Pancreas (tissue), 10 donors: Measurements from ENCODE around the gene TSPAN15. TPM values are rescaled to one million over a fixed set of nuclear protein-coding genes. Genes with fewer than 3 reads are reported as not detected.
A peak's percentile ranks its signal among the peaks of the same experiment; 100 is the strongest.

ENCODE experiments used
- ATAC-seq, 4 donors: fragments of 200-7000 bp; cut with Tn5 transposase; one replicate each; pipeline versions ENCODE4 v1.8.0 to v1.9.1; 2020; ENCODE audit warnings: mild to moderate bottlenecking in 4 of 4, moderate library complexity in 4 of 4
- DNase-seq, 6 donors: peaks; one replicate each; pipeline ENCODE4 v3.0.0-alpha.2; 2020
- FAIRE-seq: peaks from 2 replicates; lab custom pipeline; 2012; peaks lifted over from hg19 to GRCh38; lab: Jason Lieb, UNC
- H3K27ac ChIP-seq, 4 donors: fragments of 200-600 bp; sonication (generic); 1 replicate in 3 of 4; 2 replicates in 1 of 4; pipeline versions ENCODE4 v1.5.0 to v1.8.0; 2020
- H3K27me3 ChIP-seq, 4 donors: fragments of 200-600 bp; one replicate each; pipeline ENCODE4 v1.8.0; 2021
- H3K36me3 ChIP-seq, 3 donors: fragments of 200-600 bp; sonication (generic) in 1 of 3; one replicate each; pipeline versions ENCODE4 v1.5.0 to v1.8.0; 2020 to 2021
- H3K4me1 ChIP-seq, 3 donors: fragments of 200-600 bp; one replicate each; pipeline ENCODE4 v1.8.0; 2021
- H3K4me3 ChIP-seq, 4 donors: fragments of 200-600 bp; sonication (generic) in 2 of 4; one replicate each; pipeline versions ENCODE4 v1.5.0 to v1.8.0; 2020 to 2021
- H3K9me3 ChIP-seq, 4 donors: fragments of 200-600 bp; one replicate each; pipeline ENCODE4 v1.8.0; 2021
- CTCF ChIP-seq, 4 donors: fragments of 200-600 bp; sonication (generic) in 3 of 4; IDR thresholded peaks; one replicate each; pipeline versions ENCODE4 v1.5.0 to v1.8.0; 2021; ENCODE audit warnings: antibody characterized with exemption in 4 of 4
- WGBS, 2 donors: extraction: QIAGEN DNeasy Blood & Tissue Kit; methylation state at CpG; one replicate each; pipeline ENCODE4 v1.1.7; 2013; 5-methylcytosine and 5-hydroxymethylcytosine counted together
- intact Hi-C, 3 donors: fragments of 100-400 bp; cut with DNase I; formaldehyde crosslinking; loops; one replicate each; pipeline versions ENCODE4 v1.11.1 to v1.14.2; 2022
- polyA plus RNA-seq, 2 donors: library from polyadenylated mRNA; stranded (reverse); fragments of 200-250 nt; gene quantifications; one replicate each; pipeline ENCODE4 v1.2.3, GENCODE V29; 2013
- total RNA-seq, 6 donors: library from RNA; stranded (reverse); fragmentation: NEBNext Ultra II Directional in 4 of 6; extraction: Animal tissue kit (Norgen Biotek cat#: 25700) in 4 of 6; gene quantifications; one replicate each; pipeline versions ENCODE4 v1.2.1 to v1.2.4, GENCODE V29; 2021 to 2023
- donor health status: healthy with polysubstance abuse.
- donor health status: DM: no; HTN: no; CAD: no; lungs with moderate emphysema.
- donor health status: DM: no; HTN: no; CAD: no.
- donor health status: control.
- donor health status: control.
- donor health status: Bipolar disorder and iron deficiency.
- donor health status: DM: yes; HTN: yes; CAD: no.
- donor health status: DM: no; HTN: no; CAD: no.
- donor health status: DM: no; HTN: no; CAD: no.
- donor health status: DM: yes; HTN: yes; CAD: no.

TSPAN15 gene
- total and polyA plus RNA-seq, 8 donors = 10.9 to 49.2 (median 17.6) TPM

GRCh38 chr10:69554611-69555010, 103.3 kb downstream of the TSPAN15 start:
- intact Hi-C loops = no loop called here
- peak in 1 of 4 donors; percentile 22 for ATAC-seq
- H3K4me1 ChIP-seq = no peaks in the 10 kb centered on the region
- DNase-seq = no peak
- no peak for FAIRE-seq
- H3K9me3 ChIP-seq = no peaks in the 10 kb centered on the region
- H3K27me3 ChIP-seq = no peaks in the 10 kb centered on the region
- H3K4me3 ChIP-seq = no peak overlapping the region
- H3K36me3 ChIP-seq = no peaks in the 10 kb centered on the region
- WGBS, 2 donors = 16 to 17% methylated on average over 5 to 6 of the region's 6 CpGs
- no peak overlapping the region for H3K27ac ChIP-seq
- TF ChIP-seq CTCF (IDR thresholded peaks at IDR 0.05) = no peak

Other genes starting within 250 kb of the TSPAN15 start
- 1 to 10 TPM; 3.7 to 9.3 (median 6.3) TPM for gene HKDC1, start 231.1 kb upstream of the TSPAN15 start, total RNA-seq
- 10 to 100 TPM in 1 of 2 donors, 1 to 10 TPM in 1; 9.8 to 11.1 TPM for gene HKDC1, start 231.1 kb upstream of the TSPAN15 start, polyA plus RNA-seq
- gene HK1, start 173.0 kb upstream of the TSPAN15 start, total RNA-seq = 10 to 100 TPM in 3 of 6 donors, 1 to 10 TPM in 3; 7.2 to 18.1 (median 10.6) TPM
- 1 to 10 TPM; 6.7 to 8.8 TPM for gene HK1, start 173.0 kb upstream of the TSPAN15 start, polyA plus RNA-seq
- under 1 TPM in 4 of 6 donors, not detected in 2; 0.12 to 0.28 (median 0.18) TPM for gene TACR2, start 34.5 kb upstream of the TSPAN15 start, total RNA-seq
- gene TACR2, start 34.5 kb upstream of the TSPAN15 start, polyA plus RNA-seq = under 1 TPM; 0.14 to 0.15 TPM
- under 1 TPM in 1 of 6 donors, not detected in 5; 0.20 TPM for gene NEUROG3, start 122.0 kb downstream of the TSPAN15 start, total RNA-seq
- not detected for gene NEUROG3, start 122.0 kb downstream of the TSPAN15 start, polyA plus RNA-seq
- gene FAM241B, start 178.8 kb downstream of the TSPAN15 start, total RNA-seq = 1 to 10 TPM; 2.7 to 5.8 (median 4.4) TPM
- gene FAM241B, start 178.8 kb downstream of the TSPAN15 start, polyA plus RNA-seq = 1 to 10 TPM; 7.5 to 8.4 TPM